Uterus (tissue), 4 donors: ENCODE results near the gene VPS35L. TPM values are rescaled to one million over a fixed set of nuclear protein-coding genes. Genes with fewer than 3 reads are reported as not detected.

Experiments
- DNase-seq, 2 donors: peaks; one replicate each; pipeline ENCODE4 v3.0.0-alpha.2; 2019 to 2020
- H3K27ac ChIP-seq, 2 donors: fragments of 200-600 bp; sonication (generic); 1 replicate in 1 of 2; 2 replicates in 1 of 2; pipeline ENCODE4 v1.5.1; 2016 to 2018
- H3K27me3 ChIP-seq, 2 donors: fragments of 200-600 bp; sonication (generic); one replicate each; pipeline ENCODE4 v1.5.1; 2018 to 2019; ENCODE audit warnings: control low read depth in 1 of 2
- H3K36me3 ChIP-seq, 2 donors: fragments of 200-600 bp; sonication (generic); one replicate each; pipeline ENCODE4 v1.5.1; 2019; ENCODE audit warnings: control low read depth in 1 of 2
- H3K4me1 ChIP-seq, 2 donors: fragments of 200-600 bp; sonication (generic); one replicate each; pipeline ENCODE4 v1.5.1; 2018 to 2019; ENCODE audit warnings: control low read depth in 1 of 2
- H3K4me3 ChIP-seq, 2 donors: fragments of 200-600 bp; sonication (generic); 1 replicate in 1 of 2; 2 replicates in 1 of 2; pipeline ENCODE4 v1.5.1; 2018 to 2019; ENCODE audit warnings: mild to moderate bottlenecking in 1 of 2
- H3K9me3 ChIP-seq, 2 donors: fragments of 200-600 bp; sonication (generic); one replicate each; pipeline ENCODE4 v1.5.1; 2019; ENCODE audit warnings: control low read depth in 1 of 2
- CTCF ChIP-seq, 4 experiments: fragments of 200-600 bp in 2 of 4; fragments of 450-650 bp in 2 of 4; sonication (generic) in 2 of 4; IDR thresholded peaks; one replicate each; pipeline ENCODE4 v1.5.1; 2016 to 2019; ENCODE audit warnings: antibody characterized with exemption in 4 of 4, mild to moderate bottlenecking in 2 of 4, moderate library complexity in 1 of 4
- POLR2A ChIP-seq, 2 donors: fragments of 450-650 bp; IDR thresholded peaks; one replicate each; pipeline ENCODE4 v1.6.1; 2016; ENCODE audit warnings: antibody characterized with exemption in 2 of 2, mild to moderate bottlenecking in 1 of 2, moderate library complexity in 1 of 2
- intact Hi-C: fragments of 100-400 bp; cut with DNase I; formaldehyde crosslinking; loops from one replicate; pipeline ENCODE4 v1.15.1; 2023; ENCODE audit warnings: low total_unique reads
- total RNA-seq, 4 donors: library from RNA; depleted of rRNA in 3 of 4; stranded (reverse); fragments of >200 nt in 3 of 4; gene quantifications; one replicate each; pipeline versions ENCODE4 v1.1.0 to v1.2.4, GENCODE V29; 2014 to 2023
- donor health status: DM: yes; HTN: yes; CAD: no.

Gene VPS35L
- total RNA-seq, 4 donors from 2014 or later = 34.8 to 110 (median 88.2) TPM

GRCh38 chr16:19696961-19697360 lies 141.5 kb downstream of the VPS35L start:
- Histone ChIP-seq H3K27ac (peak overlapping the region; percentile 68 to 85), H3K4me1 (peaks cover 0 to 4% of the 10 kb centered on the region in 2 donors), H3K27me3 (no peaks in the 10 kb centered on the region), H3K36me3 (no peaks in the 10 kb centered on the region), H3K4me3 (no peak overlapping the region), H3K9me3 (no peaks in the 10 kb centered on the region)
- intact Hi-C loops = loop anchor here (10.0 kb wide), 1 partner anchor 188 kb away; the partner anchor contains the start of gene GPRC5B
- DNase-seq = no peak
- TF ChIP-seq POLR2A (IDR thresholded peaks at IDR 0.05) = no peak
- TF ChIP-seq CTCF (IDR thresholded peaks at IDR 0.05) = no peak

GRCh38 chr16:19697756-19698318 lies 142.3 kb downstream of the VPS35L start:
- H3K36me3 ChIP-seq = no peaks in the 10 kb centered on the region
- H3K4me1 ChIP-seq = peaks cover 0 to 4% of the 10 kb centered on the region in 2 donors

GRCh38 chr16:19698480-19699465 lies 143.3 kb downstream of the VPS35L start:
- TF ChIP-seq CTCF (IDR thresholded peaks at IDR 0.05) (no peak), POLR2A (IDR thresholded peaks at IDR 0.05) (no peak)
- no peak for DNase-seq
- Histone ChIP-seq H3K4me1 (peaks cover 0 to 4% of the 10 kb centered on the region in 2 donors), H3K4me3 (no peak overlapping the region), H3K27ac (peak overlapping the region; percentile 68 to 85), H3K36me3 (no peaks in the 10 kb centered on the region), H3K9me3 (no peaks in the 10 kb centered on the region), H3K27me3 (no peaks in the 10 kb centered on the region)
- intact Hi-C loops = loop anchor here (10.0 kb wide), 1 partner anchor 186 kb away; the partner anchor contains the start of gene GPRC5B

More at GRCh38 chr16:19697756-19698318, 142.3 kb downstream of the VPS35L start:
- no peak for DNase-seq
- Histone ChIP-seq H3K9me3 (no peaks in the 10 kb centered on the region), H3K4me3 (no peak overlapping the region), H3K27ac (peak overlapping the region; percentile 68 to 85), H3K27me3 (no peaks in the 10 kb centered on the region)
- intact Hi-C loops = loop anchor here (10.0 kb wide), 1 partner anchor 187 kb away; the partner anchor contains the start of gene GPRC5B
- TF ChIP-seq POLR2A (IDR thresholded peaks at IDR 0.05) = no peak
- no peak for TF ChIP-seq CTCF (IDR thresholded peaks at IDR 0.05)

GRCh38 chr16:19699472-19699871 lies 144.0 kb downstream of the VPS35L start:
- DNase-seq = no peak
- no peaks in the 10 kb centered on the region for H3K27me3 ChIP-seq
- H3K36me3 ChIP-seq = no peaks in the 10 kb centered on the region
- H3K9me3 ChIP-seq = no peaks in the 10 kb centered on the region
- TF ChIP-seq POLR2A (IDR thresholded peaks at IDR 0.05) (no peak), CTCF (IDR thresholded peaks at IDR 0.05) (no peak)
- peaks cover 0 to 4% of the 10 kb centered on the region in 2 donors for H3K4me1 ChIP-seq
- no peak overlapping the region for H3K4me3 ChIP-seq
- peak overlapping the region; percentile 68 to 85 for H3K27ac ChIP-seq
- intact Hi-C loops = loop anchor here (10.0 kb wide), 1 partner anchor 185 kb away; the partner anchor contains the start of gene GPRC5B
